DLD1 (cell line): ENCODE measurements around the gene ANKRD40.
"Not testable (repeated sequence)": the region's sequence is repeated elsewhere in the genome, so short reads cannot be mapped to it uniquely, and the experiment has no call there.

Experiments used
- in situ Hi-C: cut with HindIII; loops from 2 replicates; pipeline ENCODE4 v1.10.0; 2017; ENCODE audit warnings: low sequenced_read_pairs

Gene ANKRD40

DNA sequence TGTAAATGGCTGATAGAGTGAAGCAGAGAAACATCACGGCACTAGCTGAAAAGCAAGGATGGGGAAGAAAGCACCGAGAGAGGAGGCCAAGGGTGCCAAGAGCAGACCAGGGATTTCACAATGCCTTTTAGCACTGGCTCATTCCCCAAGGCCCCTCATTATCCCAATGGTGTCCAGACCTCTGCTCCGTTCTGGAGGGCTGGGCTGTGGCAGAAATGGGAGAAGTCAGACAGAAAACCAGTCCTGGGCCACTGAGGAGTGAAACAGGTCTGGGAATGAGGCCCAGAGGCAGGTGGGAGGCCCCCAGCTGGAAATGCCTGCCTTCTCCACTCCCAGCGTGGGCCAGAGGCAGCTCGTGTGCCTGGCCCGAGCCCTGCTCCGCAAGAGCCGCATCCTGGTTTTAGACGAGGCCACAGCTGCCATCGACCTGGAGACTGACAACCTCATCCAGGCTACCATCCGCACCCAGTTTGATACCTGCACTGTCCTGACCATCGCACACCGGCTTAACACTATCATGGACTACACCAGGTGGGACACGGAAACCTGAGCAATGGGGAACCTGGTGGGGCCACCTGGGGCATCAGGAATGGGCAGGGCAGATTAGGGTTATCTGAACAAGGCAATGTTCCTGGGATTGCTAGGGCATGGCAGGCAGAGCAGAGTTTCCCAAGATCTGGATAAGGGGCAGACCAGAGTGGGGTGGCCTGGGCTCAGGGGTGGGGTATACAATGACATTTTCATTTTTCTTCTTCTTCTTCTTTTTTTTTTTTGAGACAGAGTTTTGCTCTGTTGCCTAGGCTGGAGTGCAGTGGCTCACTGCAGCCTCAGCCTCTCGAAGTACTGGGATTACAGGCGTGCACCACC lies 20.3 kb downstream of the ANKRD40 start:
- in situ Hi-C loops = no loop called here

DNA sequence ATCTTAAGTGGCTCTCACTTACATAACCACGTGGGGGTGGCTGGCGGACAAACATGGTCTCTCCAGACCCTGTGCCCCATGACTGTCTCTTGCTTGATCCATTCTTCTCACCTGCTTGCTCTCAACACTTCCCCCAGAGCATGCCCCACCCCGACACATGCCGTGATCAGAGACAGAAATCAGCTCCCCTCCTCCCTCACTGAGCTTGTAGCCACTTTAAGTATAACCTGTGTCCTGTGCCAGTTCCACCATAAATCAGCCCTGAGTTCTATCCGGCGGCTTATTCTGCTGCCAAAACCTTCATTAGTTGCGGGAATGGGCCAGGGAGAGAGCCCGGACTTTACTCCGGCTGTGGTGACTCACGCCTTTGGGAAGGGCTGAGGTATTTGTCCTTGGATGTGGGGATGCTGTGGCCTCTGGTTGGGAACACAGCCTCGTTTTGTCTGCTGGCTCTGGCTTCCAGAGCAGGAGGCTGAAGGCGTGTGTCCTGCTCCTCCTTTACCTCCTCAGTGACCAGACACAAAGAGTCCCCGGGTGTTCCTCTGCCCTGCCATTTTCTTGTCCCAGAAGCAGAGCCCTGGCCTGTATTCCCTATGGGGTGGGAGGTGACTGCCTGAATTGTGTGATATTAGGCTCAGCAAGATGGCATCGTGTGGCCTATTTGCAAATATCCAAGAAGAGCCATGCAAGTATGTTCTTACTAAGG lies 21.1 kb downstream of the ANKRD40 start:
- in situ Hi-C loops = no loop called here

DNA sequence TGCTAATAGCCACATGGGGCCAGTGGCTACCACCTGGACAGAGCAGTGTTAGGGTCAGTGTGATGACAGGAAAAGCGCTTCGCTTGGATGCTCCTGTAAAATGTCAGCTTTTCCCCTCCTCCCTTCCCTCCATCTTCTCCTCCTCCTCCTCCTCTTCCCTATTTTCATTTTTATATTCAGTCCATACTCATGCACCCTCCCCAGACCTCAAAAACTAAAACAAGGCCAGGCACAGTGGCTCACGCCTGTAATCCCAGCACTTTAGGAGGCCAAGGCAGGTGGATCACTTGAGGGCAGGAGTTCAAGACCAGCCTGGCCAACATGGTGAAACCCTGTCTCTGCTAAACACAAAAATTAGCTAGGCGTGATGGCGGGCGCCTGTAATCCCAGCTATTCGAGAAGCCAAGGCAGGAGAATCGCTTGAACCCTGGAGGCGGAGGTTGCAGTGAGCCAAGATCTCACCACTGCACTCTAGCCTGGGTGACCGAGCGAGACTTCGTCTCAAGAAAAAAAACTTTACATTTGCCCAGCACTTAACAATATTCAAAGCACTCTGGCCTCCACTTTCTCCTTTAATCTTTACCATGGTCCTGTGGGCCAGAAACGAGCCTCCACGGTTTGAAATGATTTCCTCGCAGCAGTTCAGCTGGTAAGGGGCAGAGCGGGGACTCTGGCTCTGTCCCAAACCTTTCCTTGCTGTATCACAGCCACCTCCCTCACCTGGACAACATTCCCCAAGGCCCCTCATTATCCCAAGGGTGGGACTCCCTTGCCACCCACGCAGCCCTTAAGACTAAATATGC lies 21.8 kb downstream of the ANKRD40 start:
- in situ Hi-C loops = no loop called here

DNA sequence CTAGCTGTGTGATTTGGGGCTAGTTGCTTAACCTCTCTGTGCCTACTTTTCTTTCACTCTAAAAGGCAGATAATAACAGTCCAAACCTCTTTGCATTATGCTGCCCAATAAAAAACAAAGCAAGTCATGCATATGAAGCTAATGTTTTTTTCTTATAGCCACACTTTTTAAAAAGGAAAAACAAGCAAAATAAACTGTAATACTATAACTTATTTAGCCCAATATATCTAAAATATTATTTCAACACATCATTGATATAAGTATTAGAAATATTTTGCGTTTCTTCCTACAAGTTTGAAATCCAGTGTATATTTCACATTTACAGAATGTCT lies 22.4 kb downstream of the ANKRD40 start:
- in situ Hi-C loops = no loop called here

DNA sequence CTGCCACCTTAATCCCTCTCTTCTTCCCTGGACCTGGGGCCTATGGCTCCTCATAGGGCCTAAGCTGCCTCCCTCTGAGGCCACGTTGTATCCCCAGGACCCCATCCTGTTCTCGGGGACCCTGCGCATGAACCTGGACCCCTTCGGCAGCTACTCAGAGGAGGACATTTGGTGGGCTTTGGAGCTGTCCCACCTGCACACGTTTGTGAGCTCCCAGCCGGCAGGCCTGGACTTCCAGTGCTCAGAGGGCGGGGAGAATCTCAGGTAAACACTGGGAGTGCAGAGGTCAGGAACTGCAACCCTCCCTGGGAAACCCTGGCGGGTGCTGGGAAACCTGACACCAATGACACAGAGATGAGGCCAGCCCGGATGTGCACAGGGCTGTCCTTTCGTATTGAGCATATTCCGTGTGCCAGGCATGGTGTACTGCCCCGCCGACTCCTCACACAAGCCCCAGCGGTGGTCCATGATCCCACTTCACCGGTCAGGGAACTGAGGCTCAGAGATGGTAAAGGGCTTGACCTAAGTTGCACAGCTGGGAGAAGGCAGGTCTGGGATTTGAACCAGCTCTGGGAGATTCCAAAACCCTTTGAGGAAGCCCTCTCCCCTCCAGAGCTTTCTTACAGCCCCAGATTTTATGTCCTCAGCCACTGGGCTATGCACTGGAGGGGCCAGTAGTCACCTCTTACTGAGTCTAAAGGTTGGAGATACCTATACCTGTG lies 22.9 kb downstream of the ANKRD40 start:
- in situ Hi-C loops = no loop called here

DNA sequence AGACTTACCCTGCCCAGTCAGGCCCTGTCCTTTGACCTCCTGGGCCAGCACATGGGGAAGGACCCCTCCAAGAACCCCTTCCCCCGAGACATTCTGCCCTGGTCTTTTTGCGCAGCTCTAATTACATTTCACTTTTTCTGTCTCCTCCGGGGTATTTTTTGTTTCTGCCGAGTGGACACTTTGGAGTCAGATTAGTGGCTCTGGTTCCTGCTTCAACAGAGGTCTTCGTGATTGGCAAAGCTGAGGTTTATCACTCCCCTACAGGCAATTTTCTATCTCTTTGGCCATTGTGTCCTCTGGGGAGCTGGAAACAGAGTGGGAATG lies 23.5 kb downstream of the ANKRD40 start:
- in situ Hi-C loops = no loop called here

DNA sequence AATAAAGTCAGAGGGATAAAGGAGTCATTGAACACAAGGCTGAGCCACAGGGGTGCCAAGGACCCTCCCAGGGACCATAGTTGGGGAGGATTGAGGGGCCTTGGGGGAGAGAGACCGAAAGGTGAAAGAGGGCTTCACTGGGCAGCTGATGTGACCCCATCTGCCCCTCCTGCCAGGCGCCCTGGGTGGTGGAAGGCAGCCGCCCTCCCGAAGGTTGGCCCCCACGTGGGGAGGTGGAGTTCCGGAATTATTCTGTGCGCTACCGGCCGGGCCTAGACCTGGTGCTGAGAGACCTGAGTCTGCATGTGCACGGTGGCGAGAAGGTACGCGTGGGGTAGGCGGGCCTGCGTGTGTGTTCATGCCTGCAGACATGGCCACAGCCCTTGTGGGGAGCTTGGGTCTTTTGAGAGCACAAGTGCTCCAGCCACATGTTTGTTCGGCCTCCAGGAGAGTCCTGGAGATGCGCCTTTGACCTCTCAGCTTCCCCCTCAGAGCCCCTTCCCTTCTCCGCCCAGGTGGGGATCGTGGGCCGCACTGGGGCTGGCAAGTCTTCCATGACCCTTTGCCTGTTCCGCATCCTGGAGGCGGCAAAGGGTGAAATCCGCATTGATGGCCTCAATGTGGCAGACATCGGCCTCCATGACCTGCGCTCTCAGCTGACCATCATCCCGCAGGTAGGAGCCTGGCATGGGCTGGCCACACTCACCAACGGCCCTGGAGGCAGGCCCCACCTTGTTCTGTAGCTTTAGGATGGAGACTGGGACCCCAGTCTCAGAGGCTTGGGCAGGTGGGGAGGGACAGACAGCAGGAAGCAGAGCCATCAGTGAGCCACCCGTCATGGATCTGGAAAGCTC lies 24.1 kb downstream of the ANKRD40 start:
- in situ Hi-C loops = no loop called here

DNA sequence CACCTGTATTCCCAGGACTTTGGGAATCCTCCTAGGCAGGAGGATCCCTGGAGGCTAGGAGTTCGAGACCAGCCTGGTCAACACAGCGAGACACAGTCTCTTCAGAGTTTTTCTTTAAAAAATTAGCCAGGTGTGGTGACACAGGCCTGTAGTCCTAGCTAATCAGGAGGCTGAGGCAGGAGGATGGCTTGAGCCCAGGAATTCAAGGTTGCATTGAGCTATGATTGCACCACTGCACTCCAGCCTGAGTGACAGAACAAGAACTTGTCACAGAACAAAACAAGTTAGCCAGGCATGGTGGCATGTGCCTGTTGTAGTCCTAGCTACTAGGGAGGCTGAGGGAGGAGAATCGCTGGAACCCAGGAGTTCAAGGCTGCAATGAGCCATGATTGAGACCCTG lies 24.8 kb downstream of the ANKRD40 start:
- in situ Hi-C loops = no loop called here

DNA sequence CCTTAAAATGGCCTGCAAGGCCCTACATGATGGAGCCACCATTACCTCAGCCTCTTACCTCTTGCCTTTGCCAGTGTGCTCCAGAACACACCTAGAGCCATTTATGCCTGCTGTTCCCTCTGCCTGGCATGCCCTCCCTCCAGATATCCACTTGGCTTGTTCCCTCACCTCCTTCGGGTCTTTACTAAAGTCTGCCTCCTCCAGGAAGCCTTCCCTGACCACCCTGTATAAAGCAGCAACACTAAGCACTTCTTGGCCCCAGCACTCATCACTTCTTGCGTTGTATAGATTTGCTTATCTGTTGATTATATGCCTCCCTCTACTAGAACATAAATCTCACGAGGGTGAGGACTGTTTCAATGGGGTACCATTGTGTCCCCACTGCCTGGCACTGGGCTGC lies 25.3 kb downstream of the ANKRD40 start:
- in situ Hi-C loops = no loop called here

DNA sequence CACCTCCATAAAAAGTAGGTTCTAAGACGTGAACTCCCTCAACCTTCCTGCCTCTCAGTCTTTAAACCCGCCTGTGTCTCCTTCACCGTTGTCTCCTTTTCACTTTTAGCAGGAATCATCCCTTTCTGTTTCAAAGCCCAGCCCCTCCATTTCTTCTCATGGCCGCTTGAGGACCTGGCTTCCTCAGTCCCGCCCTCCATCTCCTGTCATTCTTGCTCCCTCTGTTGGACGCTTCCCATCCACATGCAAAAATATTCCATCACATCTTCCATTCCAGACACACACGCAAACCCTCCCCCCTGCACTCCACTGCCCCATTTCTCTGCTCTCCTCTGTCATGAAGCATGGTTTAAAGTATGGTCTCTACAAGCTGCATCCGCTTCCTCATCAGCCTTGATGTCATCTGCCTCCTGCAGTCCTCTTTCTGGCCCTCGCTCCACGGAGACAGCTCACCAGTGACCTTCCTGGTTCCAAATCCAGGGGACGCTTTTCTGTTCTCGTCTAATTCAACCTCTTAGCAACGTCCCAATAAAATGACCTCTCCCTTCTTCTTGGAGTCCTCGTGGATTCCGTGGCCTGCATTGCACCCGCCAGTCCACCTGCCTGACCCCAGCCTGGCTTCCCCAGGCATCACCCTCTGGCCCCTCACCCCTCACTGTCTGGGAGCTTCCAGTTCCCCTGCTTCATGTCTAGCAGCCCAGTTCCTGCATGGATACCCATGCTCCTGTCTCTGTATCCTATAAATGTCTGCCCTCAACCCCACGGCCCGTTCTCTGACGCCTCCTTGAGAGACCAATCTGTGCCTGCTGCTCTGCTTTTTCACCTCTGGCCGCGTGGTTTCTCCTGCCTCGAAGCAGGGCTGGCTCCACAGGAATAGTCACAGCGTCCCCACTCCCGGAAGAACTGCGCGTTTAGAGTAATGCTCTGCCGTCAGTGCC lies 26.2 kb downstream of the ANKRD40 start:
- in situ Hi-C loops = no loop called here

DNA sequence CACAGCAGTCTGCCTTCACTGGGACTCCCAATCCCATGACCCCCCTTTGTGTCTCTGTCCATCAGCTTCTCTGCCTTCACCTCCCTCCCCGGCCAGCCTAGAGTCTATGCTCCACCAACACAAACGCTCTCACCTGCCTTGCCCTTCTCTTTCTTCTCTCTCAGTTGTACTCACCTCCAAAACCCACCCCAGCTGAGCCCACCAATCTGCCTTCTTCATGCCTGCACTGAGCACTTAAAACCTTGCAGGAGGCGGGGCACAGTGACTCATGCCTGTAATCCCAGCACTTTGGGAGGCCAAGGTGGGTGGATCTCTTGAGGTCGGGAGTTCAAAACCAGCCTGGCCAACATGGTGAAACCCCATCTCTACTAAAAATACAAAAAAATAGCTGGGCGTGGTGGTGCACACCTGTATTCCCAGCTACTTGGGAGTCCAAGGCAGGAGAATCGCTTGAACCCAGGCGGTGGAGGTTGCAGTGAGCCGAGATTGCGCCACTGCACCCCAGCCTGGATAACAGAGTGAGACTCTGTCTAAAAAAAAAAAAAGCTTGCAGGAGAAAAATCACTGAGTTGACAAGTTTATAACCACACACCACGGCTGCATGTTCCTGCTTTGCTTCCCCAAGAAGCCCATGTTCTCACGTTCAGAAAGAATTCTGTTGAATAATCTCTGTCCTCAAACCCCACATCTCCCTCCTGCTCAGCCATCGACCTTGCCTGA lies 27.0 kb downstream of the ANKRD40 start:
- in situ Hi-C loops = not testable (repeated sequence)

DNA sequence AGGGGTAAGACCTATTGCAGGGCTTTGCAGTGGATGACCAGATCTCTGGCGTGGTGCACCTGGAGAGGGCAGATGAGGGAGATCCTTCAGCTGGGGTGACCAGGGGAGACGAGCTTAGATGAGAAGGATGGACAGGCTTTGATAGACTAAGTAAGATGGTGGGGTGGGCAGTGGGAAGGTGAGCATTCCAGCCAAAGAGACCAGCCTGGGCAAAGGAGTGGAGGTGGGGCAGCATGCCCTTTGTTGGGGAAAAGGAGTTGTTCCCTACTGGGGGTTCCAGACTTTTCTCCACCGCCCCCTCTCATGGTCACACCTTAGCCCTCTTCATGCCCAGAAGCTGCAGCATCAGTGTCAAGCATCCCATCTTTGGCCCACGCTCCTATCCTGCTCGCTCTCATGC lies 27.6 kb downstream of the ANKRD40 start:
- in situ Hi-C loops = no loop called here

DNA sequence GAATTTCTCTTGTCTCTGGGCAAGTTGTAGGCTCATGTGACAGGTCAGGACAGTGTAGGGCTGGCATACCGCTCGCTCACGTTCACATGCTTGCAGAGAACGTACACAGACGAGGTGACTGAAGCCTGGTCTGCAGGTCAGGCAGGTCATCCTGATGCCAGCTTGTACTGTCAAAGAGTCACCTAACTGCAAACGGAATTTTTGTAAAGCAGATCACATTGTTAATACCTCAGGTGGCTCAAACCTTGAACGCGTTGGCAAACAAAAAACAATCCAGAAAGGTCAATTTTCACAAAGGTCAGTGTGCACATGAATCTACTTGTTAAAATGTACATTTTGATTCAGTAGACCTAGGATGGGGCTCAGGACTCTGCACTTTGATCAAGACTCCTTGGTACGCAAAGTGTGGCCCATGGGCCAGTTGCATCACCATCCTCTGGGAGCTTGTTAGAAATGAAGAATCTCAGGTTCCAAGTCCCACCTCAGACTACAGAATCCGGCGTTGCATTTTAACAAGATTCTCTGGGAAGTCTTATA lies 28.6 kb downstream of the ANKRD40 start:
- in situ Hi-C loops = no loop called here

DNA sequence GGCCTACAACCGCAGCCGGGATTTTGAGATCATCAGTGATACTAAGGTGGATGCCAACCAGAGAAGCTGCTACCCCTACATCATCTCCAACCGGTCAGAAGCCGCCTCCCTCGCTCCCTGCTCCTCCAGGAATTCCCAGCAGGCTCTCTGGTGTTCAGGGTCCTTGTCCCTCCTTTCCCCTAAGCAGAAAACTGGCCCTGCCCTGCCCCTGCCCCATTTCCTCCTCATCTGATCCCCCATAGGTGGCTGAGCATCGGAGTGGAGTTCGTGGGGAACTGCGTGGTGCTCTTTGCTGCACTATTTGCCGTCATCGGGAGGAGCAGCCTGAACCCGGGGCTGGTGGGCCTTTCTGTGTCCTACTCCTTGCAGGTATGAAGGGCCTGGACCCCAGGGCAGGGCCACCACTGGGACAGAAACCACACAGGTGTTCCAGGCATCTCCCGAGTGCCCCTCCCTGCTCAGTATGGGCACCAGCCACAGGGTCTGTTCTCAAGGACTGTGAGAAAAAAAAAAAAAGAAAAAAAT lies 29.8 kb downstream of the ANKRD40 start:
- in situ Hi-C loops = no loop called here

DNA sequence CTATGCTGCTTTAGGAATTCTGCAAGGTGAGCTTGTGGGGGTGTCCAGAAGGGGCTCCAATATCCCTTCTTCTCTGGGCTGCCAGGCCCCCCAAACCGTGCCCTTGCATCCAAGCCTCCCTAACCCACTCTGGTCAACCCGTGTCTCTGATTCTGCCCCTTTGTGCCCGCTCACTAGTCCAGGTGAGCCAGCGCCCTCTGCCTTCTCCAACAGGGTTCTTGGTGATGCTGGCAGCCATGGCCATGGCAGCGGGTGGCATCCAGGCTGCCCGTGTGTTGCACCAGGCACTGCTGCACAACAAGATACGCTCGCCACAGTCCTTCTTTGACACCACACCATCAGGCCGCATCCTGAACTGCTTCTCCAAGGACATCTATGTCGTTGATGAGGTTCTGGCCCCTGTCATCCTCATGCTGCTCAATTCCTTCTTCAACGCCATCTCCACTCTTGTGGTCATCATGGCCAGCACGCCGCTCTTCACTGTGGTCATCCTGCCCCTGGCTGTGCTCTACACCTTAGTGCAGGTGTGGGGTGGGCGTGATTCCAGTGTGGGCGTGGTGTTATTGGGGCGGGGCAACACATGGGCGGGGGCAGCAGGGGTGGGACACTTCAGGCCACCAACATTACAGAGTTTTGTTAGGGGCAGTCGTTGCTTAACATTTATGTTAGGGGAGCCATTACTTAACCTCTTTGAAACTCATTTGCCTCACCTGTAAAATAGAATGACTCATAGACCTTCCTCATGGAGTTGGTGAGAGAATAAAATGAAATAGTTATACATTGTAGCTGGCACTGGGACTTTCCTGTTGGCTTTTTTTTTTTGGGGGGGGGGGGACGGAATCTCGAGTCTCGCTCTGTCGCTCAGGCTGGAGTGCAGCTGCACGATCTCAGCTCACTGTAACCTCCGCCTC lies 31.4 kb downstream of the ANKRD40 start:
- in situ Hi-C loops = no loop called here

DNA sequence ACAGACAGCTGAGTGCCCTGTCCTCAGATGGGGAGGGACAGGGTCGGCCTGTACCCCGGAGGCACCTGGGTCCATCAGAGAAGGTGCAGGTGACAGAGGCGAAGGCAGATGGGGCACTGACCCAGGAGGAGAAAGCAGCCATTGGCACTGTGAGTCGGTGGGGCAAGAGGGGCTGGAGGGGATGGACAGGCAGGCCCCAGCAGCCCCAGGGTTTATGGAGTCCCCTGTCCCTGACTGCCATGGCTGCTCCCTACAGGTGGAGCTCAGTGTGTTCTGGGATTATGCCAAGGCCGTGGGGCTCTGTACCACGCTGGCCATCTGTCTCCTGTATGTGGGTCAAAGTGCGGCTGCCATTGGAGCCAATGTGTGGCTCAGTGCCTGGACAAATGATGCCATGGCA lies 32.1 kb downstream of the ANKRD40 start:
- in situ Hi-C loops = no loop called here

DNA sequence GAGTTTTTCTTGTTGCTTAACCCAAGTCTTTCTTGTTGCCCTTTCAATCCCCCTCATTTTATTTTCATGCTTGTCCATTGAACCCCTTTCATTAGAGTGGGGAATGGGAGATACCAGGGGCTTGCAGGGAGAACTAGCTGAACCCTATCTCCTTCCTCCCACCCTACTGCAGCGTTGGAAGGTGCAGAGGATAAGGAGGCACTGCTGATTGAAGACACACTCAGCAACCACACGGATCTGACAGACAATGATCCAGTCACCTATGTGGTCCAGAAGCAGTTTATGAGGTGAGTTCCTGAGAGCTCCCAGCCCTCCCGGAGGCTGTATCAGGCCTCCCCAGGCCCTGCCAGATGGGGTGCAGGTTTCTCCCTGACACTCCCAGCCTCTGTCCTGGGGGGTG lies 32.5 kb downstream of the ANKRD40 start:
- in situ Hi-C loops = no loop called here
